DND-41 (cell line): ENCODE data around the gene MRNIP.

Source experiments
- ATAC-seq: fragments of 200-7000 bp; cut with Tn5 transposase; 3 replicates; pipeline ENCODE4 v1.9.1; 2021; ENCODE audit warnings: low read depth; ENCODE audit not compliant: insufficient read depth
- DNase-seq: peaks from one replicate; pipeline ENCODE4 v3.0.0-alpha.2; 2020
- H2AFZ ChIP-seq: 2 replicates; pipeline ENCODE4 v1.6.0; 2012; ENCODE audit warnings: low read depth, low read length
- H3K27ac ChIP-seq: 2 replicates; pipeline ENCODE4 v1.5.1; 2012; ENCODE audit warnings: low read length, inconsistent platforms
- H3K27me3 ChIP-seq: fragments of 200-600 bp; sonication (generic); 2 replicates; pipeline ENCODE4 v1.6.0; 2012; ENCODE audit warnings: low read length, mild to moderate bottlenecking, inconsistent platforms; ENCODE audit not compliant: insufficient read depth, poor library complexity
- H3K36me3 ChIP-seq: 2 replicates; pipeline ENCODE4 v1.5.1; 2012; ENCODE audit warnings: low read length, inconsistent platforms; ENCODE audit not compliant: insufficient read depth
- H3K4me1 ChIP-seq: 2 replicates; pipeline ENCODE4 v1.5.1; 2012; ENCODE audit warnings: mild to moderate bottlenecking, low read length; ENCODE audit not compliant: insufficient read depth
- H3K4me2 ChIP-seq: 2 replicates; pipeline ENCODE4 v1.6.0; 2012; ENCODE audit warnings: mild to moderate bottlenecking, moderate library complexity, low read length, inconsistent platforms; ENCODE audit not compliant: insufficient read depth
- H3K4me3 ChIP-seq, 2 experiments: fragments of 200-600 bp in 1 of 2; shearing (Covaris generic) in 1 of 2; 2 replicates each; pipeline ENCODE4 v1.5.1; 2012 to 2016; ENCODE audit warnings: inconsistent platforms in 2 of 2, low read length in 2 of 2, mild to moderate bottlenecking in 2 of 2, low read depth in 1 of 2, moderate library complexity in 1 of 2
- H3K79me2 ChIP-seq: 2 replicates; pipeline ENCODE4 v1.6.0; 2012; ENCODE audit warnings: low read length, inconsistent platforms; ENCODE audit not compliant: insufficient read depth
- H3K9ac ChIP-seq: 2 replicates; pipeline ENCODE4 v1.6.0; 2012; ENCODE audit warnings: low read depth, mild to moderate bottlenecking, inconsistent platforms, low read length, moderate library complexity
- H3K9me3 ChIP-seq: 2 replicates; pipeline ENCODE4 v1.5.1; 2012; ENCODE audit warnings: low read length, moderate library complexity, mild to moderate bottlenecking, inconsistent platforms; ENCODE audit not compliant: insufficient read depth, severe bottlenecking
- H4K20me1 ChIP-seq: 2 replicates; pipeline ENCODE4 v1.6.0; 2012; ENCODE audit warnings: low read length; ENCODE audit not compliant: insufficient read depth
- EZH2 ChIP-seq: IDR thresholded peaks from 3 replicates; pipeline ENCODE4 v1.6.1; 2012; ENCODE audit warnings: borderline replicate concordance, low read depth, mild to moderate bottlenecking, moderate library complexity, low read length, inconsistent platforms; ENCODE audit not compliant: severe bottlenecking
- TF ChIP-seq, protein P1 (sequence below): IDR thresholded peaks from 2 replicates; pipeline ENCODE4 v1.5.1; 2012; ENCODE audit warnings: borderline replicate concordance, low read length, moderate library complexity, mild to moderate bottlenecking; ENCODE audit not compliant: poor library complexity, severe bottlenecking; ENCODE audit errors: extremely low read depth

The MRNIP gene

DNA sequence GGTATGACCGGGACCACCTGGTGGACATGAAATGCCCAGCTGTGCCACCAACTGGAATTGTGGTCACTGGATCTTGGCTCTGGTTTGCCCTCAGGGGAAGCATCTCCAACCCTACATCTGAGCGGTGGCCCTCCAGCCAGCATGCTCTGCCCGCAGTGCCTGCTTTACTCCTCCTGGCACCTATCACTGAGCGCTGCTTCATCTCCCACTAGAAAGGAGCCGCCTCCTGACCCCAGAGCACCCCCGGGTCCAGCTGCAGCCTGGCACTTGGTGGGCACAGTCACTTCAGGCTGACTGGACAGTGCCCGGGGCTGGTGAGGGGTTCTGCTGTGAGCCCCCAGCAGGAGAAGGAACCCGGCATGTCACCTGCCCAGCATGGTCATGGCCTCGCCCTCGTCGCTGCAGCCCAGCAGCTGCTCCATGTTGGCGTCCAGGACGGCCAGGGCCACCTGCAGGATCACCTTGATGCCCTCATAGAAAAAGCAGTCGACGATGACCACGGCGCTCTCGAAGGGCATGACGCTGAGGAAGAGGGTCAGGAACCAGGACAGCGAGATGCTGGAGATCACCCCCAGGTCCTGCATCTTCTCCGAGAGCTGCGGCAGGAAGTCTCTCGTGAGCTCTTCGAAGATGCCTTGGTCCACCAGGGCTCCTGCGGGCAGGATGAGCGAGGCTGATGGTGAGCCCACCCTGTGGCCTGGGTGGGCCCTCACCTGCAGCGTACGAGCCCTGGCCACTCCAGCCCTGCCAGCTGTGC is 16.1 kb upstream of the MRNIP start:
- Histone ChIP-seq H3K4me2 (no peak overlapping the region), H2AFZ (no peak overlapping the region), H3K4me1 (no peaks in the 10 kb centered on the region), H4K20me1 (peaks cover 4% of the 10 kb centered on the region; the same call in 1 of the 2 replicates), H3K79me2 (no peaks in the 10 kb centered on the region), H3K27me3 (no peaks in the 10 kb centered on the region), H3K4me3 (no peak overlapping the region), H3K9me3 (no peaks in the 10 kb centered on the region), H3K27ac (no peak overlapping the region), H3K36me3 (peaks cover 92% of the 10 kb centered on the region), H3K9ac (no peak overlapping the region)
- DNase-seq, result no peak
- ATAC-seq, result no peak
- TF ChIP-seq, protein P1, sequence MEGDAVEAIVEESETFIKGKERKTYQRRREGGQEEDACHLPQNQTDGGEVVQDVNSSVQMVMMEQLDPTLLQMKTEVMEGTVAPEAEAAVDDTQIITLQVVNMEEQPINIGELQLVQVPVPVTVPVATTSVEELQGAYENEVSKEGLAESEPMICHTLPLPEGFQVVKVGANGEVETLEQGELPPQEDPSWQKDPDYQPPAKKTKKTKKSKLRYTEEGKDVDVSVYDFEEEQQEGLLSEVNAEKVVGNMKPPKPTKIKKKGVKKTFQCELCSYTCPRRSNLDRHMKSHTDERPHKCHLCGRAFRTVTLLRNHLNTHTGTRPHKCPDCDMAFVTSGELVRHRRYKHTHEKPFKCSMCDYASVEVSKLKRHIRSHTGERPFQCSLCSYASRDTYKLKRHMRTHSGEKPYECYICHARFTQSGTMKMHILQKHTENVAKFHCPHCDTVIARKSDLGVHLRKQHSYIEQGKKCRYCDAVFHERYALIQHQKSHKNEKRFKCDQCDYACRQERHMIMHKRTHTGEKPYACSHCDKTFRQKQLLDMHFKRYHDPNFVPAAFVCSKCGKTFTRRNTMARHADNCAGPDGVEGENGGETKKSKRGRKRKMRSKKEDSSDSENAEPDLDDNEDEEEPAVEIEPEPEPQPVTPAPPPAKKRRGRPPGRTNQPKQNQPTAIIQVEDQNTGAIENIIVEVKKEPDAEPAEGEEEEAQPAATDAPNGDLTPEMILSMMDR, result no peak
- no peak for TF ChIP-seq EZH2

GRCh38 chr5:179874136-179874535 is 15.5 kb upstream of the MRNIP start:
- Histone ChIP-seq H3K4me2 (no peak overlapping the region), H3K4me1 (no peaks in the 10 kb centered on the region), H3K79me2 (no peaks in the 10 kb centered on the region), H2AFZ (no peak overlapping the region), H4K20me1 (peaks cover 4% of the 10 kb centered on the region; the same call in 1 of the 2 replicates), H3K4me3 (no peak overlapping the region), H3K27me3 (no peaks in the 10 kb centered on the region), H3K9ac (no peak overlapping the region), H3K9me3 (no peaks in the 10 kb centered on the region), H3K27ac (no peak overlapping the region), H3K36me3 (peaks cover 90% of the 10 kb centered on the region)
- ATAC-seq (no peak), DNase-seq (no peak)
- no peak for TF ChIP-seq EZH2
- TF ChIP-seq, protein P1, result no peak

DNA sequence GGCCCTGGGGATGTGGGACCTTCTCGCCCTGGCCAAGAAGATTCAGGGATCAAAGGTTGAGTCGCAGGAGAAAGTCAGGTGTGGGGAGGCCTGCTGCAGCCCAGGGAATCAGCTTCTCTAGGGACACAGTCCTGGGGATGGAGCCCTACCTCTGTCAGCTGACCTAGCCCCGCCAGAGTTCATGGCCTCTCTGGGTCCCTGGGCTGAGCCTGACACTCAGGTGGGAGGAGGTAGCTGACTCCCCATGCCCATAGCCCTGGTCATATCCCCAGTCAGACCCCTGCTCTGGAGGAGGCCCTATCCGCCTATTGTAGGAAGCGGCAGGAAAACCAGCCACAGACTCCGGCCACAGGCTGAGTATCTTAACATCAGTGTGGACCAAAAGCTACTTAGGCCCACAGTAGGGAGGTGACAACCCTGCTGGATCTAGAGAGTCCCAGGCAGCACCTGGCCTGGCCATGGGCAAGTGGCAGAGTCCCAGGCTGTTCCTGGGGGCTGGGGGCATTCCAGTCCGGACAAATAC is 15.0 kb upstream of the MRNIP start:
- ATAC-seq (no peak), DNase-seq (no peak)
- Histone ChIP-seq H3K27me3 (no peaks in the 10 kb centered on the region), H3K9me3 (no peaks in the 10 kb centered on the region), H3K79me2 (no peaks in the 10 kb centered on the region), H3K4me1 (no peaks in the 10 kb centered on the region), H3K4me2 (no peak overlapping the region), H2AFZ (no peak overlapping the region), H3K36me3 (peaks cover 88% of the 10 kb centered on the region), H3K9ac (no peak overlapping the region), H3K27ac (no peak overlapping the region), H3K4me3 (no peak overlapping the region), H4K20me1 (peaks cover 4% of the 10 kb centered on the region; the same call in 1 of the 2 replicates)
- no peak for TF ChIP-seq EZH2
- TF ChIP-seq, protein P1, result no peak
